Muscle layer of colon (tissue), 2 donors: ENCODE data around the gene ATP5PB.

Experiments
- H3K27ac ChIP-seq: one replicate; pipeline ENCODE4 v1.7.0; 2013; ENCODE audit warnings: low read depth, mild to moderate bottlenecking, low read length, moderate library complexity
- H3K27me3 ChIP-seq, 2 donors: one replicate each; pipeline ENCODE4 v1.7.0; 2013; ENCODE audit warnings: low read length in 2 of 2, mild to moderate bottlenecking in 2 of 2; ENCODE audit not compliant: insufficient read depth in 2 of 2, control insufficient read depth in 1 of 2
- H3K36me3 ChIP-seq: one replicate; pipeline ENCODE4 v1.7.0; 2013; ENCODE audit warnings: mild to moderate bottlenecking, low read length; ENCODE audit not compliant: insufficient read depth
- H3K4me1 ChIP-seq: one replicate; pipeline ENCODE4 v1.7.0; 2013; ENCODE audit warnings: mild to moderate bottlenecking, low read length; ENCODE audit not compliant: insufficient read depth
- H3K4me3 ChIP-seq, 2 donors: one replicate each; pipeline ENCODE4 v1.7.0; 2013; ENCODE audit warnings: low read length in 2 of 2, low read depth in 1 of 2, mild to moderate bottlenecking in 1 of 2, moderate library complexity in 1 of 2
- H3K9ac ChIP-seq: one replicate; pipeline ENCODE4 v1.7.0; 2013; ENCODE audit warnings: low read length
- H3K9me3 ChIP-seq: one replicate; pipeline ENCODE4 v1.7.0; 2013; ENCODE audit warnings: mild to moderate bottlenecking, low read length
- donor health status: abdominal sarcoma.
- donor health status: Adenocarcinoma of cecum.

Gene ATP5PB

GRCh38 chr1:111420377-111420776, 28.9 kb upstream of the ATP5PB start:
- H3K4me1 ChIP-seq, result peaks cover 5% of the 10 kb centered on the region
- H3K9me3 ChIP-seq, result no peaks in the 10 kb centered on the region
- no peaks in the 10 kb centered on the region for H3K36me3 ChIP-seq
- no peak overlapping the region for H3K4me3 ChIP-seq
- H3K27ac ChIP-seq, result no peak overlapping the region
- H3K27me3 ChIP-seq, result no peaks in the 10 kb centered on the region
- H3K9ac ChIP-seq, result no peak overlapping the region

GRCh38 chr1:111422546-111423391, 26.5 kb upstream of the ATP5PB start:
- H3K27ac ChIP-seq, result no peak overlapping the region
- no peaks in the 10 kb centered on the region for H3K27me3 ChIP-seq
- no peaks in the 10 kb centered on the region for H3K9me3 ChIP-seq
- H3K4me3 ChIP-seq, result no peak overlapping the region
- H3K36me3 ChIP-seq, result no peaks in the 10 kb centered on the region
- no peak overlapping the region for H3K9ac ChIP-seq
- peaks cover 5% of the 10 kb centered on the region for H3K4me1 ChIP-seq

GRCh38 chr1:111424281-111424680, 25.0 kb upstream of the ATP5PB start:
- Histone ChIP-seq H3K4me3 (no peak overlapping the region), H3K9ac (no peak overlapping the region), H3K4me1 (no peaks in the 10 kb centered on the region), H3K27ac (no peak overlapping the region), H3K9me3 (no peaks in the 10 kb centered on the region), H3K27me3 (no peaks in the 10 kb centered on the region), H3K36me3 (no peaks in the 10 kb centered on the region)

GRCh38 chr1:111436726-111437125, 12.5 kb upstream of the ATP5PB start:
- no peaks in the 10 kb centered on the region for H3K4me1 ChIP-seq
- no peaks in the 10 kb centered on the region for H3K9me3 ChIP-seq
- H3K27me3 ChIP-seq, result no peaks in the 10 kb centered on the region
- peaks cover 32% of the 10 kb centered on the region for H3K36me3 ChIP-seq
- H3K27ac ChIP-seq, result no peak overlapping the region
- H3K4me3 ChIP-seq, result no peak overlapping the region
- H3K9ac ChIP-seq, result no peak overlapping the region

- H3K36me3 ChIP-seq, result peaks cover 60% of the 10 kb centered on the region
- H3K9ac ChIP-seq, result no peak overlapping the region
- H3K4me1 ChIP-seq, result no peaks in the 10 kb centered on the region
- H3K9me3 ChIP-seq, result no peaks in the 10 kb centered on the region
- no peak overlapping the region for H3K27ac ChIP-seq
- no peak overlapping the region for H3K4me3 ChIP-seq
- H3K27me3 ChIP-seq, result no peaks in the 10 kb centered on the region
Observed at GRCh38 chr1:111439461-111440351, 9.6 kb upstream of the ATP5PB start.

- H3K36me3 ChIP-seq, result peaks cover 75% of the 10 kb centered on the region
- no peak overlapping the region for H3K27ac ChIP-seq
- H3K4me1 ChIP-seq, result no peaks in the 10 kb centered on the region
- H3K4me3 ChIP-seq, result no peak overlapping the region
- no peaks in the 10 kb centered on the region for H3K27me3 ChIP-seq
- no peaks in the 10 kb centered on the region for H3K9me3 ChIP-seq
- no peak overlapping the region for H3K9ac ChIP-seq
Observed at GRCh38 chr1:111441573-111442192, 7.6 kb upstream of the ATP5PB start.

GRCh38 chr1:111442457-111442856, 6.8 kb upstream of the ATP5PB start:
- no peaks in the 10 kb centered on the region for H3K9me3 ChIP-seq
- peaks cover 73% of the 10 kb centered on the region for H3K36me3 ChIP-seq
- no peak overlapping the region for H3K4me3 ChIP-seq
- no peak overlapping the region for H3K27ac ChIP-seq
- no peaks in the 10 kb centered on the region for H3K27me3 ChIP-seq
- peaks cover under 1% of the 10 kb centered on the region for H3K4me1 ChIP-seq
- H3K9ac ChIP-seq, result no peak overlapping the region

GRCh38 chr1:111444031-111444430, 5.2 kb upstream of the ATP5PB start:
- H3K4me1 ChIP-seq, result peaks cover 10% of the 10 kb centered on the region
- H3K9ac ChIP-seq, result no peak overlapping the region
- no peak overlapping the region for H3K4me3 ChIP-seq
- H3K9me3 ChIP-seq, result no peaks in the 10 kb centered on the region
- H3K27ac ChIP-seq, result no peak overlapping the region
- H3K36me3 ChIP-seq, result peaks cover 59% of the 10 kb centered on the region
- no peaks in the 10 kb centered on the region for H3K27me3 ChIP-seq

- Histone ChIP-seq H3K27ac (no peak overlapping the region), H3K4me1 (peaks cover 25% of the 10 kb centered on the region), H3K9me3 (no peaks in the 10 kb centered on the region), H3K9ac (no peak overlapping the region), H3K27me3 (no peaks in the 10 kb centered on the region), H3K4me3 (no peak overlapping the region), H3K36me3 (peaks cover 50% of the 10 kb centered on the region)
Observed at GRCh38 chr1:111446546-111446945, 2.7 kb upstream of the ATP5PB start.

- peak overlapping the region in 1 of 2 donors; percentile 90 for H3K4me3 ChIP-seq
- peaks cover 44% of the 10 kb centered on the region for H3K36me3 ChIP-seq
- peaks cover 27% of the 10 kb centered on the region for H3K4me1 ChIP-seq
- no peaks in the 10 kb centered on the region for H3K9me3 ChIP-seq
- no peak overlapping the region for H3K27ac ChIP-seq
- no peak overlapping the region for H3K9ac ChIP-seq
- no peaks in the 10 kb centered on the region for H3K27me3 ChIP-seq
Observed at GRCh38 chr1:111446967-111447892, 2.0 kb upstream of the ATP5PB start.
